ENCODE data around the gene CORO1C.

Gene CORO1C

GRCh38 chr12:108608616-108609015, 122.7 kb downstream of the CORO1C start:
- H3K79me1 ChIP-seq (ENCODE audit: low read length) = peaks cover 12% of the 10 kb centered on the region
- H4K91ac ChIP-seq (ENCODE audit: low read depth, low read length) = peak overlapping the region; percentile 55
- H4K8ac ChIP-seq (ENCODE audit: low read depth, low read length) = no peak overlapping the region
- H3K79me2 ChIP-seq (ENCODE audit: control insufficient read depth, insufficient read depth, low read length, poor library complexity) = peaks cover 3% of the 10 kb centered on the region
- no peak overlapping the region for H3K4me3 ChIP-seq (ENCODE audit: low read depth, low read length)
- WGBS (ENCODE audit: extremely low coverage, insufficient coverage, insufficient read length) = no CpG with 5 or more reads among the region's 5 CpGs
- no peak overlapping the region for H3K27ac ChIP-seq (ENCODE audit: low read depth, low read length)
- H3K9me3 ChIP-seq (ENCODE audit: insufficient read depth, low read depth, low read length) = peaks cover 3% of the 10 kb centered on the region
- H3K4me1 ChIP-seq (ENCODE audit: control insufficient read depth in 1 of 2, insufficient read depth in 2 of 2, low read length in 2 of 2) = peaks cover 12 to 24% of the 10 kb centered on the region in 2 experiments
- no peak overlapping the region for H4K12ac ChIP-seq (ENCODE audit: low read depth, low read length)
- no peak overlapping the region for H3K4ac ChIP-seq (ENCODE audit: low read depth, low read length)
- no peak overlapping the region for H3K9ac ChIP-seq (ENCODE audit: low read length)
- H3K36me3 ChIP-seq (ENCODE audit: control insufficient read depth in 1 of 2, insufficient read depth in 2 of 2, low read length in 2 of 2) = no peaks in the 10 kb centered on the region
- H3K14ac ChIP-seq (ENCODE audit: low read length) = peak overlapping the region; percentile 16
- H3K23ac ChIP-seq (ENCODE audit: low read length) = no peak overlapping the region
- peak overlapping the region; percentile 47 for H2BK12ac ChIP-seq (ENCODE audit: low read length)
- H2BK120ac ChIP-seq (ENCODE audit: insufficient read depth, low read length, poor library complexity) = no peak overlapping the region
- no peak overlapping the region for H2BK5ac ChIP-seq (ENCODE audit: low read depth, low read length, poor library complexity)
- no peak overlapping the region for H2AFZ ChIP-seq (ENCODE audit: insufficient read depth, low read length, poor library complexity)
- DNase-seq = no peak
- H2AK5ac ChIP-seq (ENCODE audit: low read length) = peak overlapping the region; percentile 81
- H3K18ac ChIP-seq (ENCODE audit: low read length) = no peak overlapping the region
- no peak overlapping the region for H3K4me2 ChIP-seq (ENCODE audit: low read length)
- no peaks in the 10 kb centered on the region for H3K27me3 ChIP-seq (ENCODE audit: insufficient read depth, low read length)

GRCh38 chr12:108607981-108608600, 123.2 kb downstream of the CORO1C start:
- Histone ChIP-seq H2AK5ac (ENCODE audit: low read length) (peak overlapping the region; percentile 50), H2BK120ac (ENCODE audit: insufficient read depth, low read length, poor library complexity) (peak overlapping the region; percentile 27), H3K9ac (ENCODE audit: low read length) (no peak overlapping the region), H2BK5ac (ENCODE audit: low read depth, low read length, poor library complexity) (no peak overlapping the region), H3K18ac (ENCODE audit: low read length) (no peak overlapping the region), H3K36me3 (ENCODE audit: control insufficient read depth in 1 of 2, insufficient read depth in 2 of 2, low read length in 2 of 2) (no peaks in the 10 kb centered on the region), H3K27me3 (ENCODE audit: insufficient read depth, low read length) (no peaks in the 10 kb centered on the region), H4K8ac (ENCODE audit: low read depth, low read length) (peak overlapping the region; percentile 24), H3K4me3 (ENCODE audit: low read depth, low read length) (no peak overlapping the region), H2AFZ (ENCODE audit: insufficient read depth, low read length, poor library complexity) (no peak overlapping the region), H3K9me3 (ENCODE audit: insufficient read depth, low read depth, low read length) (peaks cover 3% of the 10 kb centered on the region), H3K4me2 (ENCODE audit: low read length) (no peak overlapping the region), H3K14ac (ENCODE audit: low read length) (no peak overlapping the region), H3K79me1 (ENCODE audit: low read length) (peaks cover 12% of the 10 kb centered on the region), H2BK12ac (ENCODE audit: low read length) (peak overlapping the region; percentile 44), H4K91ac (ENCODE audit: low read depth, low read length) (peak overlapping the region; percentile 55), H3K4me1 (ENCODE audit: control insufficient read depth in 1 of 2, insufficient read depth in 2 of 2, low read length in 2 of 2) (peaks cover 11 to 19% of the 10 kb centered on the region in 2 experiments), H3K27ac (ENCODE audit: low read depth, low read length) (no peak overlapping the region), H3K4ac (ENCODE audit: low read depth, low read length) (no peak overlapping the region), H3K79me2 (ENCODE audit: control insufficient read depth, insufficient read depth, low read length, poor library complexity) (no peaks in the 10 kb centered on the region), H4K12ac (ENCODE audit: low read depth, low read length) (no peak overlapping the region), H3K23ac (ENCODE audit: low read length) (no peak overlapping the region)
- DNase-seq = no peak
- no CpG with 5 or more reads among the region's 10 CpGs for WGBS (ENCODE audit: extremely low coverage, insufficient coverage, insufficient read length)

GRCh38 chr12:108606492-108606891, 124.8 kb downstream of the CORO1C start:
- H3K18ac ChIP-seq (ENCODE audit: low read length) = no peak overlapping the region
- no peak overlapping the region for H3K4ac ChIP-seq (ENCODE audit: low read depth, low read length)
- H3K27me3 ChIP-seq (ENCODE audit: insufficient read depth, low read length) = no peaks in the 10 kb centered on the region
- no peak overlapping the region for H3K4me3 ChIP-seq (ENCODE audit: low read depth, low read length)
- no peaks in the 10 kb centered on the region for H3K36me3 ChIP-seq (ENCODE audit: control insufficient read depth in 1 of 2, insufficient read depth in 2 of 2, low read length in 2 of 2)
- peaks cover 2 to 10% of the 10 kb centered on the region in 2 experiments for H3K4me1 ChIP-seq (ENCODE audit: control insufficient read depth in 1 of 2, insufficient read depth in 2 of 2, low read length in 2 of 2)
- H4K91ac ChIP-seq (ENCODE audit: low read depth, low read length) = peak overlapping the region; percentile 52
- H4K8ac ChIP-seq (ENCODE audit: low read depth, low read length) = peak overlapping the region; percentile 63
- no peaks in the 10 kb centered on the region for H3K79me2 ChIP-seq (ENCODE audit: control insufficient read depth, insufficient read depth, low read length, poor library complexity)
- DNase-seq = no peak
- H3K4me2 ChIP-seq (ENCODE audit: low read length) = no peak overlapping the region
- no peak overlapping the region for H3K27ac ChIP-seq (ENCODE audit: low read depth, low read length)
- H2BK5ac ChIP-seq (ENCODE audit: low read depth, low read length, poor library complexity) = no peak overlapping the region
- H2BK120ac ChIP-seq (ENCODE audit: insufficient read depth, low read length, poor library complexity) = peak overlapping the region; percentile 39
- WGBS (ENCODE audit: extremely low coverage, insufficient coverage, insufficient read length) = no CpG with 5 or more reads among the region's 9 CpGs
- H2BK12ac ChIP-seq (ENCODE audit: low read length) = peak overlapping the region; percentile 50
- no peak overlapping the region for H3K9ac ChIP-seq (ENCODE audit: low read length)
- H3K9me3 ChIP-seq (ENCODE audit: insufficient read depth, low read depth, low read length) = peaks cover 3% of the 10 kb centered on the region
- H2AK5ac ChIP-seq (ENCODE audit: low read length) = peak overlapping the region; percentile 70
- H3K14ac ChIP-seq (ENCODE audit: low read length) = peak overlapping the region; percentile 47
- no peak overlapping the region for H2AFZ ChIP-seq (ENCODE audit: insufficient read depth, low read length, poor library complexity)
- peaks cover 10% of the 10 kb centered on the region for H3K79me1 ChIP-seq (ENCODE audit: low read length)
- H4K12ac ChIP-seq (ENCODE audit: low read depth, low read length) = no peak overlapping the region
- H3K23ac ChIP-seq (ENCODE audit: low read length) = no peak overlapping the region

- no peak overlapping the region for H3K4me2 ChIP-seq (ENCODE audit: low read length)
- WGBS (ENCODE audit: extremely low coverage, insufficient coverage, insufficient read length) = no CpG with 5 or more reads among the region's 4 CpGs
- peaks cover 2 to 10% of the 10 kb centered on the region in 2 experiments for H3K4me1 ChIP-seq (ENCODE audit: control insufficient read depth in 1 of 2, insufficient read depth in 2 of 2, low read length in 2 of 2)
- no peak overlapping the region for H2BK5ac ChIP-seq (ENCODE audit: low read depth, low read length, poor library complexity)
- H3K18ac ChIP-seq (ENCODE audit: low read length) = peak overlapping the region; percentile 2
- no peak overlapping the region for H3K27ac ChIP-seq (ENCODE audit: low read depth, low read length)
- no peak overlapping the region for H3K4me3 ChIP-seq (ENCODE audit: low read depth, low read length)
- H3K9ac ChIP-seq (ENCODE audit: low read length) = no peak overlapping the region
- no peak overlapping the region for H2BK120ac ChIP-seq (ENCODE audit: insufficient read depth, low read length, poor library complexity)
- peak overlapping the region; percentile 16 for H4K8ac ChIP-seq (ENCODE audit: low read depth, low read length)
- H2AFZ ChIP-seq (ENCODE audit: insufficient read depth, low read length, poor library complexity) = no peak overlapping the region
- no peaks in the 10 kb centered on the region for H3K36me3 ChIP-seq (ENCODE audit: control insufficient read depth in 1 of 2, insufficient read depth in 2 of 2, low read length in 2 of 2)
- no peak overlapping the region for H4K12ac ChIP-seq (ENCODE audit: low read depth, low read length)
- H2BK12ac ChIP-seq (ENCODE audit: low read length) = peak overlapping the region; percentile 9
- H3K79me2 ChIP-seq (ENCODE audit: control insufficient read depth, insufficient read depth, low read length, poor library complexity) = no peaks in the 10 kb centered on the region
- peaks cover 3% of the 10 kb centered on the region for H3K9me3 ChIP-seq (ENCODE audit: insufficient read depth, low read depth, low read length)
- peak overlapping the region; percentile 8 for H4K91ac ChIP-seq (ENCODE audit: low read depth, low read length)
- no peak for DNase-seq
- H3K27me3 ChIP-seq (ENCODE audit: insufficient read depth, low read length) = no peaks in the 10 kb centered on the region
- peak overlapping the region; percentile 36 for H3K23ac ChIP-seq (ENCODE audit: low read length)
- peak overlapping the region; percentile 15 for H3K14ac ChIP-seq (ENCODE audit: low read length)
- peak overlapping the region; percentile 11 for H2AK5ac ChIP-seq (ENCODE audit: low read length)
- H3K4ac ChIP-seq (ENCODE audit: low read depth, low read length) = no peak overlapping the region
- peaks cover 10% of the 10 kb centered on the region for H3K79me1 ChIP-seq (ENCODE audit: low read length)
These were observed 125.5 kb downstream of the CORO1C start for GRCh38 chr12:108605690-108606406.
